HCT116 (cell line): ENCODE measurements around the gene CIDEA.

Source experiments
- CTCF ChIP-seq, 3 experiments: fragments of 200-600 bp in 1 of 3; sonication (generic) in 1 of 3; IDR thresholded peaks in 2 of 3; conservative IDR thresholded peaks in 1 of 3; 2 replicates each; pipeline ENCODE4 v1.5.1; 2012 to 2017; ENCODE audit warnings: low read depth in 2 of 3, low read length in 2 of 3, antibody characterized with exemption in 1 of 3, borderline replicate concordance in 1 of 3, control low read depth in 1 of 3, mild to moderate bottlenecking in 1 of 3, mixed read lengths in 1 of 3, mixed run types in 1 of 3, moderate library complexity in 1 of 3; ENCODE audit not compliant: insufficient read depth in 1 of 3
- EGR1 ChIP-seq: IDR thresholded peaks from 2 replicates; pipeline ENCODE4 v1.6.1; 2012; ENCODE audit warnings: low read depth
- EZH2 ChIP-seq: fragments of 200-600 bp; sonication (generic); IDR thresholded peaks from 2 replicates; pipeline ENCODE4 v1.6.1; 2017; ENCODE audit warnings: antibody characterized with exemption, mixed run types
- EZH2phosphoT487 ChIP-seq: fragments of 200-600 bp; IDR thresholded peaks from 2 replicates; pipeline ENCODE4 v1.6.1; 2018; ENCODE audit warnings: antibody characterized with exemption, borderline replicate concordance
- POLR2A ChIP-seq: IDR thresholded peaks from 2 replicates; pipeline ENCODE4 v1.7.0; 2011; ENCODE audit warnings: borderline replicate concordance; ENCODE audit not compliant: insufficient read depth, insufficient read length; ENCODE audit errors: extremely low read depth
- POLR2AphosphoS5 ChIP-seq: IDR thresholded peaks from 2 replicates; pipeline ENCODE4 v1.6.1; 2011; ENCODE audit warnings: mild to moderate bottlenecking, low read depth, low read length, moderate library complexity
- SIN3A ChIP-seq: IDR thresholded peaks from 2 replicates; pipeline ENCODE4 v1.6.1; 2012; ENCODE audit warnings: low read depth
- TCF7L2 ChIP-seq: IDR thresholded peaks from 2 replicates; pipeline ENCODE4 v1.7.0; 2011; ENCODE audit warnings: borderline replicate concordance, inconsistent platforms; ENCODE audit not compliant: insufficient read depth, insufficient read length; ENCODE audit errors: extremely low read depth
- YY1 ChIP-seq: IDR thresholded peaks from 2 replicates; pipeline ENCODE4 v1.6.1; 2011; ENCODE audit warnings: low read length, low read depth, moderate library complexity, mild to moderate bottlenecking; ENCODE audit not compliant: insufficient replicate concordance; ENCODE audit errors: extremely low read depth
- TF ChIP-seq, protein P1 (sequence below): IDR thresholded peaks from 2 replicates; pipeline ENCODE4 v1.6.1; 2012; ENCODE audit warnings: low read depth

GRCh38 chr18:12278741-12279682 is 24.9 kb downstream of the CIDEA start:
- TF ChIP-seq CTCF (IDR thresholded peaks at IDR 0.05 in 2 of 3, conservative IDR thresholded peaks at IDR 0.05 in 1 of 3; ENCODE audit: borderline replicate concordance in 1 of 3, insufficient read depth in 1 of 3, low read depth in 2 of 3, low read length in 2 of 3), result no peak
- TF ChIP-seq EZH2, result no peak
- TF ChIP-seq POLR2AphosphoS5, result no peak
- no peak for TF ChIP-seq POLR2A
- TF ChIP-seq, protein P1, sequence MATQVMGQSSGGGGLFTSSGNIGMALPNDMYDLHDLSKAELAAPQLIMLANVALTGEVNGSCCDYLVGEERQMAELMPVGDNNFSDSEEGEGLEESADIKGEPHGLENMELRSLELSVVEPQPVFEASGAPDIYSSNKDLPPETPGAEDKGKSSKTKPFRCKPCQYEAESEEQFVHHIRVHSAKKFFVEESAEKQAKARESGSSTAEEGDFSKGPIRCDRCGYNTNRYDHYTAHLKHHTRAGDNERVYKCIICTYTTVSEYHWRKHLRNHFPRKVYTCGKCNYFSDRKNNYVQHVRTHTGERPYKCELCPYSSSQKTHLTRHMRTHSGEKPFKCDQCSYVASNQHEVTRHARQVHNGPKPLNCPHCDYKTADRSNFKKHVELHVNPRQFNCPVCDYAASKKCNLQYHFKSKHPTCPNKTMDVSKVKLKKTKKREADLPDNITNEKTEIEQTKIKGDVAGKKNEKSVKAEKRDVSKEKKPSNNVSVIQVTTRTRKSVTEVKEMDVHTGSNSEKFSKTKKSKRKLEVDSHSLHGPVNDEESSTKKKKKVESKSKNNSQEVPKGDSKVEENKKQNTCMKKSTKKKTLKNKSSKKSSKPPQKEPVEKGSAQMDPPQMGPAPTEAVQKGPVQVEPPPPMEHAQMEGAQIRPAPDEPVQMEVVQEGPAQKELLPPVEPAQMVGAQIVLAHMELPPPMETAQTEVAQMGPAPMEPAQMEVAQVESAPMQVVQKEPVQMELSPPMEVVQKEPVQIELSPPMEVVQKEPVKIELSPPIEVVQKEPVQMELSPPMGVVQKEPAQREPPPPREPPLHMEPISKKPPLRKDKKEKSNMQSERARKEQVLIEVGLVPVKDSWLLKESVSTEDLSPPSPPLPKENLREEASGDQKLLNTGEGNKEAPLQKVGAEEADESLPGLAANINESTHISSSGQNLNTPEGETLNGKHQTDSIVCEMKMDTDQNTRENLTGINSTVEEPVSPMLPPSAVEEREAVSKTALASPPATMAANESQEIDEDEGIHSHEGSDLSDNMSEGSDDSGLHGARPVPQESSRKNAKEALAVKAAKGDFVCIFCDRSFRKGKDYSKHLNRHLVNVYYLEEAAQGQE, result no peak
- TF ChIP-seq TCF7L2, result no peak
- no peak for TF ChIP-seq EZH2phosphoT487
- no peak for TF ChIP-seq EGR1
- no peak for TF ChIP-seq YY1
- no peak for TF ChIP-seq SIN3A
